Embryonic facial prominence (tissue), 1 donor: ENCODE measurements around the gene PTPRM.

Experiments used
- DNase-seq: peaks from one replicate; pipeline ENCODE4 v3.0.0-alpha.2; 2016; ENCODE audit errors: extremely low spot score

PTPRM gene

DNA sequence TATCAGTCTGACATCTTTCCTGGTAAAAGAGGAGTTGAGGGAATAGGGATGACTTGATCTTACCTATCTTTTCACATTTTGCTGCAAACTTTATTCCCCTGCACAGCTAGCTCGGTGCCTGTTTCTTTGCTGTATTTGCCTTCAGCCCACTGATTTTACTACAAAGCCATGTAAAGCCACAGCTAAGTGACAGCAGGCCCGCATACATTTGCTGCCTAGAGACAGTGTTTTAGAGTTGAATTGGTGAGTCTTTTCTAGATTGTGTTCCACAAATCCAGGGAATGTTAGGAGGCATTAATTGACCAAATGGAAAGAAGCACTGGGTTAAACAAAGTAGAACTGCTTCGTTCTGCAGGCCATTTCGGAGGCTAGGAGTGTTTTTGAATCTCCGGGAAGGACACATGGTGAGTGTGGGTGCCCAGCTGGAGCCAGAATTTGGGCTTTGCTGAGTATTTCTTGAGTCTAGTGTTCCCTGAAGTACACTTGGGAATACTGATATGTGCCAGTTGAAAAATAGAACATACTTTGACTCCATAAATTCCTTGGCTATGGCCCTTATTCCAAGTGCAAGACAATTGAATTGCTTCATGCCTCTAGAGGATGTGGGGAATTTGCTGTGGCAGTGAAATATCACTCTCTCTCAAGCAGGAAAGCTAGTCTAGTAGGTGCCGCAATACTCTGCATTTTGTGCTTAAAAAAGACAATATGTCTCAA, 329.8 kb downstream of the PTPRM start:
- DNase-seq = no peak

DNA sequence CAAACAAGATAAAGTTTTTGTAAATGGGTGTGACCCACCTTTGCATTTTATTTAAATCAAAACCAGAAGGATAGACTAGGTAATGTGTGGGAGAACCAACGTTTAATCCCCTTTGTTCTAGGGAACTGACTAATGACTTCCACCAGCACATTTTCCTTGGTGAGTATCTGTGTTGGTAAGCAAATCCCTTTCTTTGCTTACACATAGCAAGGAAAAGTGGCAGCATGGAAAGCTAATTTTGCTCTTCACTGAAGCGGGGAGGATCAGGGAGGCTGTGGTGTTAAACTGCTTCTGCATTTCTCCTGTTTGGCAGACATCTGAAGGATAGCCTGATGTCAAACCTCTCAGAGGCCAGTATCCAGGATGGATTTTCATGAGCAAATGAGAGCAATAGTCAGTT, 331.1 kb downstream of the PTPRM start:
- DNase-seq = no peak

DNA sequence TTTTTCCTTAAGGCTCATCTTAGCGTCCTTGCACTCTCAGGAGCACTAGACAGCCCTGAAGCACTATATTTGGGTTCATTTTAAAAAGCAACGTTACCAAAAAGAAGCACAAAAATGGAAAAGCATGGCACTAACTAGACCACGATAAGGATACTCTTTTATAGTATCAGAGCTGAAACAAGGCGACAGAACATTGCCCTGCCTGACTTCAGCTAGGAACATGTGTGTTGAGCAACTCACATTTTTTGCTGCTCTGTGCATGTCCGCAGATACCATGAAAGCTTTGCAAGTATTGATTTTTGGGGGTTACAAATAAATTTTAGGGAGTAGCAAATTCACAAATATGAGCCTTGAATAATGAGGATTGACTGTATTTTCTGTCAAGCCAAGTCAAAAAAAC, 332.0 kb downstream of the PTPRM start:
- no peak for DNase-seq

DNA sequence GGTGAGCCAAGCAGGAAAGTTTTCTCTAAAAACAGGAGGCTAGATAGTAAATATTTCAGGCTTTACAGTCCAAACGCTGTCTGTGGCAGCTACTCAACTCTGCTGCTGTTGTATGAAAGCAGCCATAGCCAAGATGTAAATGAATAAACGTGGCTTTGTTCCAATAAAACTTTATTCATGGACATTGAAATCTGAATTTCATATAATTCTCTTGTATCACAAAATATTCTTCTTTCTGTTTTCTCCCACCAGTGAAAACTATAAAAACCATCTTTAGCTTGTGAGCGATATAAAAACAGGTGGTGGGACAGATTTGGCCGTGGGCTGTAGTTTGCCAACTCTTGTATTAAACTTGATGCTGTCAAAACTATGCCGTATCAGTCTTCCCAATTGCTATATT, 333.0 kb downstream of the PTPRM start:
- no peak for DNase-seq

DNA sequence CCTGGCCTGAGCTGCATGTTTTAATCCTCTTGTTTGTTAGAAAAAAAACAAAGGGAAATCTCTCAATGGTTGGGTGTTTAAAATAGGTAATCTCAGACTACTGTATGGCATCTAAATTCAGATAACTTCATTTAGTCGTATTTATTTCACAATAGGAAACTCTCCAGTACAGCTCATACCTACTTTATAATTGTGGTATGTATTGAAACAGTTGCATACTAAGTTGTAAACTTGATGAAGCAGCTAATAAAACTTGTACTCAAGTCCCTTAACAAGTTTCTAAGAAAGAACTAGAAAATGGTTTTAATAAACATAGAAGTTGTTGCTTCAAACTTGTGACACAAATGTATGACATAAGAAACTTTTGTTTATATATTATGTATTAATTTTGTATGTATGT, 334.5 kb downstream of the PTPRM start:
- no peak for DNase-seq

DNA sequence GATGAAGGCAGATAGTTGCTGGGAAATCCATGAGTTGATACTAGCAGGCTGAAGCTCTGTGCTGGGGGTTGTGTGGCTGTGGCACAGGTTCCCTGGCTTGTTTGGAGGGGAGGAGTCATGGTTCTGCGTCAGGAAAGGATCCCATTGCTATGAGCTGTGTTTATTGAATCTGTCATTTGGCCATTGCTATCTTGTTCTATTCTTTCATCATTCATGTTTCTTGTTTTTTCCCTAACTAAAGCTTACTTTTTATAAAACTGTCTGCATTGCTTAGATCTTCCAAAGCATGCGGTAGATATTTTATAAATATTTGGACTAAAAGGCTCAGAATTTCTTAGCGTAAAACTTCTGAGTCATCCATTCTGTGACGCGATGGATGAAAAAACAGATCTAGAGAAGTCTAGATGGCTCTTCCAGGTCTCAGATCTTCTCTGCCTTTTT, 335.3 kb downstream of the PTPRM start:
- DNase-seq = no peak

DNA sequence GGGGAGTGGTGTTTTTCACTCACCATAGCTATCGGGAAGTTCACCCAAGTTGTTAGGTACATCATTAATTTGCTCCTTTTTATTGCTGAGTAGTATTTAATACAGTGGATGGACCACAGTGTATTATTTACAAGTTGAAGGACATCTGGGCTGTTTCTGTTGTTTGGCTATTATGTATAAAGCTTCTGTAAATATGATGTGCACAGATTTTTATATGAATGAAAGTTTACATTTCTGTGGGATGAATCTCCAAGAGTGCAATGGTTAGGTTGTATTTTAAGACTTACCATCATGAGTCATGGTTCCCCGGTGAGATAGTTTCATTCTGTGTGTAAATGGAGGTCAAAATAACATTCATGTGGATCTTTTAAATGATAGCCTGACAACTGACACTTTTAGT, 337.4 kb downstream of the PTPRM start:
- DNase-seq = no peak

DNA sequence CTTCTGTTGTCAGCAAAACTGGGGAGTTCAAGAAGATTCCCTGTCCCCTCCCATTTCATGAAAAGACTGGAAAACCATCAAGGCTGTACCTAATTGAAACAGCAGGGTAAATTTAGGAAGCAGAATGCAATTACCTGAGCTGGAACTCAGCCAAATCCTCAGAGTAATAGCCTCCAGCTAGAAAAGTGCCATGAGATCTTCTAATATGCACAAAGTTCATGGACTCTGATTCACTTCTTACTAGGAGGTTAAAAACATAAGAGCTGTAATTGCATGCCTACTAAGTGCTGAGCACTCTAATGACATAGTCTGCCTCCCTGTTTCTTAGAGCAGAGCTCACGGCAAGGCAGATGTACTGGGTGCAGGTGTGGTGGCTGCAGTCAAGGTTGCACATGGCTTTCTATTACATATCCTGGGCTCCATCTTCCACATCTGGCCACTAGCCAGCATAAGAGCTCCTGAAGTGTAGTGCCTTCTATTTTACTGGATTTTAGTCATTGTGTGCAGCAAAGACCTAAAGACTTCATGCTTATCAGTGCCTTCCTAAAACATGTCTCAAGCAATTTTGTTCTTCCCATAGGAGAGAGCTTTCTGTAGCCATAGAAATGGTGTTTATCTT, 341.7 kb downstream of the PTPRM start:
- DNase-seq = no peak

DNA sequence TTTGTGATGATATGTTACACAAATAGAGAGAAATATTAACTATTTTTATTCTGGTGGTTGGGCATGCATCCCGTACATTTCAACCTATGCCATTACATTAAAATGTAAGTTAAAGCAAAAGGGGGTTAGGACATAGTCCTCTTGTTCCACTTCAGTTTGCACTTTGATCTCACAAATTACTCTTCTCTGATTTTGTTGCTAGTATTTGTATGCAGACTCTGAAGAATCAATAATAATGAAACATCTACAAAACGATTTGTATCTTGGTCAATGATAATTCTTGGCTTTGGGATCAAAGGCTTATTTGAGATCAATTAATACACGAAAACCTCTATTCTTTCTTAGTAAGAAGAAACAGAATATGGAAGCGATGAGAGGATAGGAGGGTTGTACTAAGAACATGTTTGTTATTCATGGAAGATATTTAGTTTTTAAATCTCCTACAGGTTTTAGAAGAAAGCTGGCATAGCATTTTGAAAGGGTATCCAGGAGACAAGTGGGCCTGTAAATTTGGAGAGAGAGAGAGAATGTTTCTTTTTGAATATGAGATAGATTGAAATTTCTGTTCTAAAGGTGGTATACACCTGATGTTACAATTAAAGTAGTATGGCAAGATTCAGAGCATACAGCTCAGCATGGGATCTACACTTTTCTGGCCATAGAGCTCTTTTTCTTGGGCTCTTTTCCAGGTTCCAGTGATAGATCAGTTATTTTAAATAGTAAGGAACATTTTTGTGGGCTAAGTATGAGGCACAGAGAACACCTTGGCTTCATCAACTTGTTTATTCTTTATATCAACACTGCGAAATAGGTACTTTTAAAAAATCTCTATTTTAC, 347.9 kb downstream of the PTPRM start:
- no peak for DNase-seq

DNA sequence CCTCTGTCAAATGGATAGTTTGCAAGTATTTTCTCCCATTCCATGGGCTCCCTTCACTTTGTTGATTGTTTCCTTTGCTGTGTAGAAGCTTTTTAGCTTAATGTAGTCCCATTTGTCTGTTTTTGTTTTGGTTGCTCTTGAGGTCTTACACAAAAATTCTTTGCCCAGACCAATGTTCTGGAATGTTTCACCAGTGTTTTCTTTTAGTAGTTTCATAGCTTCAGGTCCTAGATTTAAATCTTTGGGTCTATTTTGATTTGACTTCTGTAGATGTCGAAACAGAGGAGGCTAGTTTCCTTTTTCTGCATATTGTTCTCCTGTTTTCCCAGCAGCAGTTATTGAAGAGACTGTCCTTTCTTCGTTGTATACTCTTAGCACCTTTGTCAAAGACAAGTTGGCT, 351.6 kb downstream of the PTPRM start:
- DNase-seq = no peak

DNA sequence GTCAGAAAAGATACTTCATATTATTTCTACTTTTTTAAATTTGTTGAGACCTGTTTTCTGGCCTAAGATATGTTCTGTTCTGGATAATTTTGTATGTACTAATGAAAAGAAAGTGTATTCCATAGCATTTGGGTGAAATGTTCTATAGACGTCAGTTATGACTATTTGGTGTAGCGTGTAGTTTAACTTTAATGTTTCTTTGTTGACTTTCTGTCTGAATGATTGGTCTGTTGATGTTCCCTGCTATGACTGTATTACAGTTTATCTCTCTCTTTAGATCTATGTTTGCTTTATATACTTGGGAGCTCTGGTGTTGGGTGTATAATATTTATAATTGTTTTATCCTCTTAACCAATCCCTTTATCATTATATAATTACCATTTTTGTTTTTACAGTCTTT, 352.4 kb downstream of the PTPRM start:
- no peak for DNase-seq

DNA sequence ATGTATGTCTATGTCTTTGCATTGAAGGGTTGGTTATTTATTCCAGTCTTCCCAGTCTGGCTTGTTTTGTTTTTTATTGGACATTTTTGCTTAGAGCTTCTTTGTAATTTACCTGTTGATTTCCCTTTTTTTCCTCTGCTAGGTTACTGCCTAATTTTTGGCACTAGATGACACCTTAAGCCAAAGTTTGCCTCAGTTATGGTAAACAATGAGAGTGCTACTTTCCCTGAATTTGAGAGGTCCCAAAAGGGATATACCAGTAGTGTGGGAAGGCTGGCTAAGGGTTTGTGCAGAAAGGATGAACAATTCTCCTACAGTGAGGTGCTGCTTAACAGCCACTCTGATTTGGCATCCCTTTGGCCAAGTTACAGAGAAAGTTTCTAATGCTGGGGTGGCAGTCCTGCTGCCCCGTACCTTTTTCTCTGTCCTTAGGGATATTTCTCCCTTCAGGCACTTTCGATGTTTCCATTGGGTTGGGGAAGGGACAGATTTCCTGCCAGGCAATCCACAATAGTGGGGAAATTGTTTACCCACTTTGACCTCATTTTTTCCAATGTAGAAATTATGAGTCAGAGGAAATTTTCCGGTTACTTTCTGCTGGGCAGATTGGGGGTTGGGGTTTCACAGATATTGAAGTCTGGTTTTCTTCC, 354.9 kb downstream of the PTPRM start:
- no peak for DNase-seq

DNA sequence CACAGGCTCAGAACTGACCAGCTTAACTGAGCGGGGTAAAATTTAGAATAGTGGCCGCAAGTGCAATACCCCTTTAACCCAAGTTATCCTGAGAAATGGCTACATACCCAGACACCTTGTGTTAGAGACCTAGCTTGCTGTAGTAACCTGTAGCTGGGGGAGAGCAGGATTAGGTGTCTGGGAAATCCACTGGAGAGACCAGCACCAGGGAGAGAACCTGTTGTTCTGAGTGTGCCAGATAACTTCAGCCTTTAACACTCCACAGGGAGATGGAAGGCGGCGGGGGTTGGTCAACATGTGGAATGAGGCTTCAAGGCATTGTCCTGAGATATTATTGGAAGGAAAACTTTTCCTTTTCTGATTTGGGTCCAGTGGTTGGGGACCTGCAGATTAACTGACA, 356.0 kb downstream of the PTPRM start:
- DNase-seq = no peak

DNA sequence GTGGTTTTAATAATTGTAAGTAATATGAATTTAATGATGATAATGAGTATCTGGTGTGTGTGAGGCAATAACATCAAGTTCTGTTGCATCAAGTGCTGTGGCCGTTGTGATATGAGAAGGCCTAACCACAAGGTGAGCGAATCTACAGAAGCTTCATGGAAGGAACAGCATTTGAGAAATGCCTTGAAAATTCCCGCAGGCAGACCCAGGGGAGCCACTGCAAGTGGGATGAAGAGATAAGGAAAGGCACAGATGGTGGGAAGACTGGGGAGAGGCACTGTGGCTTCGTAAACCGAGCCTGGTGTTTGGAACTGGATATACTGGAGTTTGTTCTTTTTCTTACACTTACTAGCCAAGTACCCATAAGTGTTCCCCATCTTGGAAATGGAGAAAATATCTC, 357.5 kb downstream of the PTPRM start:
- DNase-seq = no peak

DNA sequence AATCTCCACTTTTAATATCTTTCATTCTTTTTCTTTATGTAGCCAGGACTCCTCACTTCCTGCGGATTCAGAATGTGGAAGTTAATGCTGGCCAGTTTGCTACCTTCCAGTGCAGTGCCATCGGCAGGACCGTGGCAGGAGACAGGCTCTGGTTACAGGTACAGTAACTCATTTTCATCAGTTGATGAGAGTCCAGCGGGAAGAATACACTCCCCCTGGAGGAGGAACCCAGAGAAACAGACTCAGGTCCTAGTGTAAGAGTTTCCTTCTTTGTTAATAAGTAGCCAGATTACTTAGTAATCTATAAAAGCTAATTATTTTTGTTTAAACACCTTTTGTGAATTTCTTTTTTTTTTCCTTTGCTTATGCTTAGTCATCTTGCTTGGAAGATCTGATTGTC, 359.4 kb downstream of the PTPRM start:
- no peak for DNase-seq

DNA sequence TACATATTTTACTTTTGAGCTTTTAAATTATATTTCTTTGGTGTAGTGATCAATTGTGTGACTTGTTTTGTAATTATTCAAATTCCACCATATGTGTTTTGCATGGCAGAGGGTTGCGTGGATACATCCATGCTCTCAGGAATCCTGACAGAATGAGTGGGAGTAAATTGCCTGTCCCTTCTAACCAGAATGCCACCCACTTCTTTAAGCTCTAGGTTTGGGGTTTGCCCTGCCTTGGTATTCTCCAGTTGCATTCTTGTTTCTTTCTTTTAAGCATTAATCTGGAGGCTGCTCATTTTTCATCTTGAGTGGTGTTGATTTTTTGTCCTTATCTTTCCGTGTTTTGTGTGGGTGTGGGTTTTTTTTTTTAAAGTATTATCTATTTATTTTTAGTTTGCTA, 360.0 kb downstream of the PTPRM start:
- no peak for DNase-seq

DNA sequence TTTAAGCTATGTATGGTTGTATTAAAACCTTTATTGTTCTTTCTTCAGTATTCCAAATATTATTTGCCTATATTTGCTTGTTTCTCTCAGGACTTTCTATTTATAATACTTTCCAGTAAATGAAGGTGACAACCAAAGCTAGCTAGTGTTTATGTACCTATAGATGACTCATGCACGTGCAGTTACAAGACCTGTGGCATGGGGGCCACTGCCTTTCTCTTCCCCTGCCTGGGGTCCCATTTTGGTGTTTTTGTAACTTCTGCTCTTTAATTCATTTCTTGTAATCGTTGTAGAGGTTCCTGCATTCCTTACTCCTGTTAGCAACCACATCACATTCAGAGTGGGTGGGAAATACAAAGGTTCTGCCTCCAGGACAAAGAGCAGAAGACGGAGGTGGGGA, 364.6 kb downstream of the PTPRM start:
- DNase-seq = no peak

DNA sequence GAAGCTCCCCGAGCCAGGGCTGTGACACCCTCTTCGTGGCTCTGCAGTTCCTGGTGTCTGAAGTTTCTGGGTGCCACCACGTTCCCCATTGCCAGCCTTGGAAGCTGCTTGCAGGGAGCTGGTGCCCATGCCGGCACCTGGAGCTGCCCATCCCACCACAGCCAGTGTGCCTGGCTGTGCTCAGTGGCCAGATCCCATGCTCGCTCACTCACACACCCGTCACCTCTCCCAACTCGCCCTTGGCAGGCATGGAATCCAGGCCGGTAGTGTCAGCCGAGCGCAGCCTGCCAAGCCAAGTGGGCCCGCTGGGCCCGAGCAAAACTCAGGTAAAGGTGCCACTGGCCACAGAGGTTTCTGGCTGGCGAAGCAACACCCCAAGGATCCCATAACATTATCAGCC, 370.2 kb downstream of the PTPRM start:
- DNase-seq = no peak

DNA sequence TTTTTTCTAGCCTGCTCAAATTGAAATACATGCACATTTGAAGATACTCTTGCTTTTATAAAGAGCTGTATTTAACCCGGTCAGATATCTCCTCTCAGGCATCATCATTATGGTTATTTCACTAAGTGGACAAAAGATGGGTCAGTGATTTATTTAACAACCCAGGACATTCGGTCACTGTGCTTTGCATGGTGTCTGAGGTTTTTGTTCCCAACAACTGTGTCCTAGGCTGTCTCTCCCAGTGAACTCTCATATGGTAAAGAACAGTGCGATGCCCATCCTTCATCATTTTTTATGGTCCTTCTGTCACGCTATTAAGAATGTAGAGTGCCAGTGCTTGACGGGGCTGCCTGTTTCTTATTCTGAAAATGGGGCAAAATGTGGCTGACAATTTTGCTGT, 372.4 kb downstream of the PTPRM start:
- DNase-seq = no peak

DNA sequence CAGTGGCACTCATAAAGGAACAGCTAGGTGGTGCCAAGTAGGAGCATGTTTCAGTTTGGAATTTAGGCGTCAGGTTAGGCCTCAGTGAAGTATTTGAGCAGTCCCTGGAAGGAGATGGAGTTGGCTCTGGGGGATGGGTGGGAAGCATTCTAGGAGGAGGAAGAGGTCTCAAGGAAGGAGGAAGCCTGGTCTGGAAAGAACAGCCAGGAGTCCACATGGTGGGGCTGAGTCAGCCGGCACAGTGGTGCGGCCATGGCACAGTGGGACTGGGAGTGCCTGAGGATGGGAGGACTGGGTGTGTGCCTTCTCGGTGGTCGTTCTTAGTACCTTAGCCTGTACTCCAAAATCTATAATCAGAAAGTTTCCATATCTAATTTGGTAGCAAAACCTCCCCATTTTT, 373.3 kb downstream of the PTPRM start:
- no peak for DNase-seq

DNA sequence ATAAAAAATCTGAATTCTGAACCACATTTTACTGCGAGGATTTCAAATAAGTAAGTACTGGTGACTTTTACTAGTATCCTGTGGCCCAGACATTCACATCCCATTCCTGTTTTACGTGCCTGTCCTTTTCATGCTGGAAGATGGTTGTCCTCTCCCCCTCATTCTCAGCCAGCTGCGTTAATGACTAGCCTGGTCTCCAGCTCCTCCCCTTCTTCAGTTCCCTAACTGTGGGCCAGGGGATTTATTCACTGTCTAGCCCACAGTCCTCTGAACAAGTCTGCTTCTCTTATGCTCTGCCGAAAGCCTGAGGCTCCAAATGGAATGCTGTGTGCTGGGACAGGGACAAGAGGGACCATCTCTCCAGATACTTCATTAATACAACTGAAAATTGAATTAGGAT, 373.9 kb downstream of the PTPRM start:
- no peak for DNase-seq

DNA sequence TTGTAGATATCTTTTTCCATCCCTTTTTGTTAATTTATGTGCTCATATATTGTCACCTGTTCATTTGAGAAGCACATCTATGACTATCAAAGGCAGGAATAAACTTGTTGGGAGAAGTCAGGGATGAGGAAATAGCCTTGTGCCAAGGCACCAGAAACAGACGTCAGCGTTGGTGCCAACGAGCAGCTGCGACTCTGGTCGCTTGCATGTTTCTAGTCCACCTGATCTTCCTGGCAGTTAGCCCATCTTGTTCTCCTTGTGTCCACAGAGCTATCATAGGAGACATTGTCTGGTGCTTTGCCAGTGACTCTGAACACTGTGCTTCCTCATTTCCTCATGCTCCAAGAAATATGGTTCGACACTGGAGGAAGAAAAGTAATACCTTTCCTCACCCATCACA, 374.4 kb downstream of the PTPRM start:
- no peak for DNase-seq

DNA sequence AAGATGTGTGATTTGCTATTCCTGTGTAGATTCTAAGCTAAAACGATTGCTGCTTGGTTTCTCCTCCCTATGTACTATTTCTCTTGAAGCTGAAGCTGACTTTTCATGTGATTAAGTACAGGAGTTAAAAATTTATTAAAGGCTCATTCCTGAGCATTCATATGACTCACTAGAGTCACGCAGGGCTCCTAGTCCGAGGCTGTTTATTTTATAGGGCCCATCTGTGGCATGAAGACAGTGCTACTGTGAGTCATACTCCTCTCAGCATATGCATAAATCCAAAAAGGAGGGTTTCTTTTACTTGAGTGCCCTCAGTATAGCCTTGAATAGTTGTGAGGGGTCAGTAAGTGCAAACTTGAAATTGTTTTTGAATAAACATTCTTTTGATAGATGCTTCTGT, 378.8 kb downstream of the PTPRM start:
- no peak for DNase-seq
